Mucosa of stomach (tissue), 1 donor: Measurements from ENCODE around the gene APBB2.

Source experiments
- H3K27me3 ChIP-seq: one replicate; pipeline ENCODE4 v1.7.0; 2013; ENCODE audit warnings: mild to moderate bottlenecking, low read length; ENCODE audit not compliant: control insufficient read depth, insufficient read depth
- H3K36me3 ChIP-seq: one replicate; pipeline ENCODE4 v1.7.0; 2013; ENCODE audit warnings: low read length; ENCODE audit not compliant: control insufficient read depth, insufficient read depth
- H3K4me1 ChIP-seq: one replicate; pipeline ENCODE4 v1.7.0; 2013; ENCODE audit warnings: mild to moderate bottlenecking, low read length; ENCODE audit not compliant: control insufficient read depth, insufficient read depth
- H3K4me3 ChIP-seq: one replicate; pipeline ENCODE4 v1.7.0; 2013; ENCODE audit warnings: low read length
- H3K9ac ChIP-seq: one replicate; pipeline ENCODE4 v1.7.0; 2013; ENCODE audit warnings: mild to moderate bottlenecking, low read length, moderate library complexity
- H3K9me3 ChIP-seq: one replicate; pipeline ENCODE4 v1.7.0; 2013; ENCODE audit warnings: mild to moderate bottlenecking, low read length, moderate library complexity; ENCODE audit not compliant: control insufficient read depth
- donor health status: Pancreatic carcinoma.

Gene APBB2

DNA sequence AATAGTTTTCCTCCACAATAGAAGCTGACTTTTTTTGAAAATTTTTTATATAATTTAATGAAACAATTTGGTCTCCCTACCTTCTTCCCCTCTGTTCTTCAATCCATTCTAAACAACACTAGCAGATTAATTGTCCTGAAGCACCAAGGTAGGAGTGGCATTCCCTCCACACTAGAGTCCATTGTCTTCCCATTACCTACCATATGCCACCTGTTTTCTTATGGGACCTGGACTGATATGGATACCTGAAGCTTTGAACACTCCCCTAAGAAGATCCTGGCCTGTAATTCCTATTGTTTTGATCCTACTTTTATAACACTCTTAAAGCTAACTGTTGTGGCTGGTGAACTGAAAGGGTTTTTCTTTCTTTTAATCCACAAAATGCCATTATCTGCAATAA is 92.0 kb downstream of the APBB2 start:
- H3K9me3 ChIP-seq: no peaks in the 10 kb centered on the region
- peaks cover 19% of the 10 kb centered on the region for H3K4me1 ChIP-seq
- H3K36me3 ChIP-seq: no peaks in the 10 kb centered on the region
- H3K4me3 ChIP-seq: no peak overlapping the region
- H3K9ac ChIP-seq: no peak overlapping the region
- no peaks in the 10 kb centered on the region for H3K27me3 ChIP-seq

DNA sequence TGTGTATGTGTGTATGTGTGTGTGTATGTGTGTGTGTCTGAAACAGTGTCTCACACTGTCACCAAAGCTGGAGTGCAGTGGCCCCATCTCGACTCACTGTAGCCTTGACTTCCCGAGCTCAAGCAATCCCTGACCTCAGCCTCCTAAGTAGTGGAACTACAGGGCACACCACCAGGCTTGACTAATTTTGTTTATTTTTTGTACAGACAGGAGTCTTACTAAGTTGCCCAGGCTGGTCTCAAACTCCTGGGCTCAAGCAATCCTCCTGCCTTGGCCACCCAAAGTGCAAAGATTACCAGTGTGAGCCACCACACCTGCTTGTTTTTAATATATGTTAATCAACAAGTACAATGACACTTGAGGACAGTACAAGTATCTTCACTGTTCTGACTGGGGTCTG is 92.4 kb downstream of the APBB2 start:
- Histone ChIP-seq H3K36me3 (no peaks in the 10 kb centered on the region), H3K27me3 (no peaks in the 10 kb centered on the region), H3K4me3 (no peak overlapping the region), H3K4me1 (peaks cover 19% of the 10 kb centered on the region), H3K9ac (no peak overlapping the region), H3K9me3 (no peaks in the 10 kb centered on the region)

DNA sequence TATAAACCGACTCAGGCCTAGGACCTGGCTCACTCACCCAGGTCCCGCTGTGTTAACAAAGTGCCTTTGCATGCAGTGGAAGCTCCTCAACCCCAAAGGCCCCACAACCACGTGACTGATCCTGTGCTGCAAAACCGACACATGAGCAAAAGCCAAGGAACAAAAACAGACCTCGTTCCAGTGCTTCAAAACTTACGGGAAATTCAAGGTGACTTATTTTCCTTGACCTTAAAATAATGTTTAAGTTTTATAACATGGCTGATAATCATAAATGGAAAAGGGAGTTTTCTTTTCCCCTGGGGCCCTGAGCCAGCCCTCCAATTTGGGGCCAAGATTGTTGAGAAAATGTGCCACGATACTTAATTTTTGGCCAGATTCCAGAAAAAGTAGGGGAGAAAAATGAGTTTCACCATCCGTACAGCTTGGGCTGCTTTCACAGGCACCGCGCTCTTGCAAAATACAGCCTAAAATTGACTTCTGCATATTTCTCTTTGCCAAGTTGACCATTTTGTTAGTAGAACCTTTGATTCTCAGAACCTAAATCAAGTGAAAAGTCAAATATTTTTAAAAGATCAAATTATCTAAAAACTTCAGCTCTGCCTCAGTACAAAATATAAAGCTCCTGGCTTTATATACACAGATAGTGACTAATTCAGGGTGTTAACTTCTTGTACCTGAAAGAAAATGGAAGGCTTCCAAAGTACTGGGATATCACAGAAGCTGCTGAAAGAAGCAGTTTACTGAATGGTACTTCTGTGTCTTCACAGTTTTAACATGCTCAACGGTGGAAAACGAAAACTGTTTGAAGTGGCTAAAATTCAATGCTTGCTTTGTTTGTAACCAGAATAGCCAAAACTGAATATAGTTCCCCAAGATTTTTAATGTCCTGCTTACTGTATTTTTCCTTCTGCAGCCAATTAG is 93.8 kb downstream of the APBB2 start:
- no peaks in the 10 kb centered on the region for H3K36me3 ChIP-seq
- no peaks in the 10 kb centered on the region for H3K9me3 ChIP-seq
- peaks cover 19% of the 10 kb centered on the region for H3K4me1 ChIP-seq
- no peaks in the 10 kb centered on the region for H3K27me3 ChIP-seq
- peak overlapping the region; percentile 7 for H3K9ac ChIP-seq
- no peak overlapping the region for H3K4me3 ChIP-seq

DNA sequence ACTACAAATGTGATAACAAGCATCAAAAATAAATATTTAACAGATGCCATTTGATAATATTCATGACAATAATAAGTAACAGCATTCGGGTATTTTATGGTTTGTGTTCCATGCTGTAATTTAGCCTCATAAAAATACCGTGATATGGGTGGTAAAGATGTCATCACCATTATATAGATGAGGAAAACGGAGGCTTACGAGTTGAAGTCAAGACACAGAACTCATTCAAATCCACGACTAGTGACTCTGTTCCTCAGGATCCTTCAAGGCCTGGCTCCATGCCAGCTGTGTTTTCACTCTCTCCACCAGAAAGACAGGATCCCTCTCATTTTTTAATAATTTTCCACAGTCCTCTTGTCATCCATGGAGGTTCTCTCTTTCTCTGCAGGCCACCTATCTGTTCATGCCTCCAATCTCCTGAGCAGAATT is 94.5 kb downstream of the APBB2 start:
- H3K27me3 ChIP-seq: no peaks in the 10 kb centered on the region
- peaks cover 19% of the 10 kb centered on the region for H3K4me1 ChIP-seq
- H3K9me3 ChIP-seq: no peaks in the 10 kb centered on the region
- H3K4me3 ChIP-seq: no peak overlapping the region
- peak overlapping the region; percentile 7 for H3K9ac ChIP-seq
- no peaks in the 10 kb centered on the region for H3K36me3 ChIP-seq

DNA sequence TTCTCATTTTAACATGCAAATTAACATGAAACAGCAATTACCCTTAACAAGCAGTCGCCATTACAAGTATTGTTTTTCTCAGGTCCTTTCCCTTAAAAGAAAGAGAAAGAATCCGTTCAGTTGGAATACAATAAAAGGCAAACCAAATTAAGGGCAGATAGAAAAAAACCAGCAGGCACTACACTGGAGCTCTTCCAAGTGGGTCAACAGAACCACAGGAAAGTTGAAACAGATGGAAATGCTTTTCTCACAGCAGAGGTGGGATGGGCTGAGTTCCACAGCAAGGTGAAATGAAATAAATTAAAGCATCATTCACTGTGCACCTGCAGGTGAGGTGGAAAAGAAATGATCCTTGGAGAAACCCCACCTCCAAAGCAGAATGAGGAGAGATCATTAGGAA is 102.6 kb downstream of the APBB2 start:
- Histone ChIP-seq H3K27me3 (no peaks in the 10 kb centered on the region), H3K36me3 (no peaks in the 10 kb centered on the region), H3K9ac (no peak overlapping the region), H3K4me3 (no peak overlapping the region), H3K4me1 (no peaks in the 10 kb centered on the region), H3K9me3 (no peaks in the 10 kb centered on the region)

DNA sequence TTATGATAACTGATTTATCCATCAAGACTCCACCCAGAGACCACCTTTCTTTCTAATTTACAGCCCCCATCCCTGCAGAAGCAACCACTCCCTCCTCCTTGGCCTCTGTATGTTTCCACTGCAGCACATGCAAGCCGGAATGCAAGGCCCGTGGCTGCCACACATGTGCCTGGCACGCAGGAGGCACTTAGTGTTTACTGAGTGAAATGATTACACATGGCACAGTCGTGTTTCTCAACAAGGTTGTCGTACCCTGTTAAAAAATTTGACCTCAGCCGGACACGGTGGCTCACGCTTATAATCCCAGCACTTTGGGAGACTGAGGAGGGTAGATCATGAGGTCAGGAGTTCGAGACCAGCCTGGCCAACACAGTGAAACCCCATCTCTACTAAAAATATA is 104.3 kb downstream of the APBB2 start:
- no peaks in the 10 kb centered on the region for H3K9me3 ChIP-seq
- H3K36me3 ChIP-seq: no peaks in the 10 kb centered on the region
- no peak overlapping the region for H3K9ac ChIP-seq
- no peaks in the 10 kb centered on the region for H3K4me1 ChIP-seq
- H3K27me3 ChIP-seq: no peaks in the 10 kb centered on the region
- H3K4me3 ChIP-seq: no peak overlapping the region

DNA sequence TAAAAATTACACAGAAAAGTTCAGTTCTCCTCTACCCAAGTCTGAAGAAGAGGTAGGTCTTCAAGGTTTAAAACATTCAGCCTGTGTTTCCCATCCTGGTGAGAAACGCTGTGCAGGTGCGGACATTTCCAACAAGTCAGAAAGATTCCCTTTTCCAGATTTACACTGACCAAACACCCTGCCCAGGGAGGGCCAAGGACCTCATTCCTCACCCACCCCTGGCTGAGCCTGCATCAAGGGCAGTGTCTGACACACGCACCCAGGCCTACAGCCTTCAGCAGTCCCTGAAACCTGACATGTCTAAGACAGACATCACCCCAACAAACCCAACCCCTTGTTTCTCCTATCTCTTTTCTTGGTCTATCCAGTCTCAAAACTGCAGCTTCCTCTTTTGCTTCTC is 105.9 kb downstream of the APBB2 start:
- H3K4me3 ChIP-seq: no peak overlapping the region
- H3K36me3 ChIP-seq: no peaks in the 10 kb centered on the region
- H3K9ac ChIP-seq: no peak overlapping the region
- H3K4me1 ChIP-seq: no peaks in the 10 kb centered on the region
- no peaks in the 10 kb centered on the region for H3K27me3 ChIP-seq
- H3K9me3 ChIP-seq: no peaks in the 10 kb centered on the region

DNA sequence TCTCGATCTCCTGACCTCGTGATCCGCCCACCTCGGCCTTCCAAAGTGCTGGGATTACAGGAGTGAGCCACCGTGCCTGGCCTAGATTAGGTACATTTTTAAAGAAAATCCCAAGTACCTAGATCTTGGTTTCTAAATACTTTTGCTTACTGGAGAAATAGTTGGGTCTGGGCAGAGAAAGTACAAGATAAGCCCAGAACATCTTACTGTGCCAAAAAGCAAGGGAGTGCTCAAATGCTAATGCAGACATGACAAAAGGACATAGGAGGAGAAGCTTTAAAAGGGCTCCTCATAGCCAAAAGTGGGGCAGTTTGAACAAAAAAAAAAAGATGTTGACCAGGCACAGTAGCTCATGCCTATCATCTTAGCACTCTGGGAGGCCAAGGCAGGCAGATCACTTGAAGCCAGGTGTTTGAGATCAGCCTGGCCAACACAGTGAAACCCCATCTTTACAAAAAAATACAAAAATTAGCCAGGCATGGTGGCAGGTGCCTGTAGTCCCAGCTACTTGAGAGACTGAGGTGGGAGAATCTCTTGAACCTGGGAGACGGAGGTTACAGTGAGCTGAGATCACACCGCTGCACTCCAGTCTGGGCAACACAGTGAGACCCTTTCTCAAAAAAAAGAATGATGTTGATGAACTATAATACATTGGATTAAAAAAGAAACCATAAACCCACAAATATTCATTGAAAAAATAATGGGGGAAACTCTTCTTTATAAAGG is 107.5 kb downstream of the APBB2 start:
- Histone ChIP-seq H3K4me3 (no peak overlapping the region), H3K27me3 (no peaks in the 10 kb centered on the region), H3K9ac (no peak overlapping the region), H3K9me3 (no peaks in the 10 kb centered on the region), H3K36me3 (no peaks in the 10 kb centered on the region), H3K4me1 (no peaks in the 10 kb centered on the region)

DNA sequence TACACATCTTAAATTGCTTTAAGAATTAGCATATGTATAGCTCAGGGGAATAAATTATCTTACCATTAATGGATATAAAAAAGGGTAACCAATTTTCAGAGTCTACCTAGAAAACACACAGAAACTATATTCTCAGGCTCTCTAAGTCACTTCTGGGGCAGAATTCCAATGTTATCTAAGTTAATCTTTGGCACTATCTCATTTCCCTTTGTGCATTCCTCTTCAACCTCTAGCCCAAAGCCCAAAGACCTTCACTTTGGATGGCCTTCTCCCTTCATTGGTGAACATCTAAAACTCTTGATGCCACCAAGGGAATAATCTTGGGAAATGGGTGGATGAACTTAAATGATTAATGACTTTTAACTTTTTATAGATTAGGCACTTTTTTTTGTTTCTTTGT is 108.3 kb downstream of the APBB2 start:
- Histone ChIP-seq H3K4me1 (no peaks in the 10 kb centered on the region), H3K4me3 (no peak overlapping the region), H3K9ac (no peak overlapping the region), H3K9me3 (no peaks in the 10 kb centered on the region), H3K36me3 (no peaks in the 10 kb centered on the region), H3K27me3 (no peaks in the 10 kb centered on the region)

DNA sequence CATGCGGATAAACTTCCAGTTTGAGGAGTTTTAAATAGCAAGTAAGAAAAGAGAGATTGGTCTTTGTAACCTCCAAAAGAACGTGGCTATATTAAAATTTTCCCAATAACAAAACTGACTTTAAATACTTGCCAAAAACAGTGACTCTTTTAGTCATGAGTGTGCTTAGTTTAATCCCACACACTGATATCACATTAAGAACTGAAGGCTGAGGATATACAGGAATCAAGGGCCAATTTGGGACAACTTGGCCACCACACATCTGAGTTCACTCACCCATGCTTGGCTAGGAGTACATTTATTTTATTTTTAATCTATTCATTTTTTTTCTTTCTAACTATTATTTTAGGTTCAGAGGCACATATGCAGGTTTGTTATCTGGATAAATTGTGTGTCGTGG is 110.2 kb downstream of the APBB2 start:
- Histone ChIP-seq H3K4me3 (no peak overlapping the region), H3K9ac (no peak overlapping the region), H3K9me3 (no peaks in the 10 kb centered on the region), H3K36me3 (no peaks in the 10 kb centered on the region), H3K27me3 (no peaks in the 10 kb centered on the region), H3K4me1 (no peaks in the 10 kb centered on the region)

DNA sequence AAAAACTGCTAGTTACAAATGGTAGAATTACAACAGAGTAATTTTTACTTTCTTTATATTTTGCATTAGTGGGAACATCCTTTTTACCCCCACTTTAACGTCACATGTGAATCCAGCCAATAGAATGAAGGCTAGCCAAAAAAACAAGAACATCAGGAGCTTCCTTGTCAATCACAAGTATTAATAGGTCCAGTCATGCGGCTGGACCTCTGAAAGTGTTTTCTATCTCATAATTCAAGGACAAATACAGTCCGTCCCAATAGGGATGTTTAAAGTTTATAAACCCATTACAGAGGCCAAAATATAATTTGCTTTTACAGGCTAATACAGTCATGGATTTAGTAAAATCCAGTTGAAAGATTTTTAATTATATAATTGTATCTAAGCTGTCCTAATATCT is 110.7 kb downstream of the APBB2 start:
- no peaks in the 10 kb centered on the region for H3K9me3 ChIP-seq
- no peaks in the 10 kb centered on the region for H3K4me1 ChIP-seq
- H3K27me3 ChIP-seq: no peaks in the 10 kb centered on the region
- no peaks in the 10 kb centered on the region for H3K36me3 ChIP-seq
- no peak overlapping the region for H3K9ac ChIP-seq
- no peak overlapping the region for H3K4me3 ChIP-seq

DNA sequence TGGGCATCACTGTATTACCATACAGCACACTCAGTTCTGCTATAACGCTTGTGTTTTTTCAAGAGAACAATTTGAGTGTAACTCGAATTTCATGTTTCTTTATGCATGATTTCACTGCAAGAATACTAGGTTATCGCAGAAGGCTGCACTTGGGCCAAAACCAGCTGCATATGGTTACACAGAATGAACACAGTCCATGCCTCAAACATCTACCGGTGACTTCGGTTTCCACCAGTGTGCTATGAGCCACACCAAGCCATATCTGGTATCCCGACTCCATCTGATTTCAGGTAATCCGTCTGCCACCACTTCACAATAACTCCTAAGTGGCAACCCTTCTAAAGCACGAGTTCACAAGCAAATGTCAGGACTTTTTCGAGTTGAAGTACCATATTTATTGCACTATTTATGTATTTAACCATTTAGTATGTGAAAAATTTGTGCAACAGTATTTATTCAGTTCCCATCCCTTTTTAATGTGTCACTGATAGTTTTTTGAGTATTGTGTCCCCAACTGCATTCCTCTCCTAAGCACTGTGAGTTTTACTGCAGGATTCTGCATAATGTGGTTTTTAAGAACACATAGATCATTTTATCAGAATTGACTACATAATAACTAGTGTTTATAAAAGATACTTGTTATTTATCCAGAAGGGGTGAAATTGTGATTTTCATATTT is 111.8 kb downstream of the APBB2 start:
- Histone ChIP-seq H3K9me3 (no peaks in the 10 kb centered on the region), H3K27me3 (no peaks in the 10 kb centered on the region), H3K4me3 (no peak overlapping the region), H3K9ac (no peak overlapping the region), H3K4me1 (no peaks in the 10 kb centered on the region), H3K36me3 (no peaks in the 10 kb centered on the region)
